ENCODE measurements around the gene PRDM16.

DNA sequence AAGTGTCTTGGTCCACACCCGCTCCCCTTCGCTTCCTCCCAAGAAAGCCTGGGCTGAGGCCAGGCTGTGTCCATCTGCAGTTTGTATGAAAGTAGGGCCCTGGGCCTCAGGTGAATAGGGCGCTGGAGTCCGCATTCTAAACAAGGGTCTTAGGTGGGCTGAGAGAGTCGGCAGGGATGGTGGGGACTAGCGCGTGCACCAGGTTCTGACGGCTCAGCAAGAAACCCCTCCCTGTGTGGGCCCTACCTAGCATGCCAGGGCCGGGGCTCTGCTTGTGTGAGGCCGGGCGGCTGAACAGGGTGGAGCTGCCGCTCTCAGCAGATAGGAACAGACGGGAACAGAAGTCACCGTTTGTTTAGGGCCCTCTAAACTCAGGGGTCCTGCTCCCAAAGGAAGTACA is 46.0 kb upstream of the PRDM16 start:
- TF ChIP-seq, protein P1, sequence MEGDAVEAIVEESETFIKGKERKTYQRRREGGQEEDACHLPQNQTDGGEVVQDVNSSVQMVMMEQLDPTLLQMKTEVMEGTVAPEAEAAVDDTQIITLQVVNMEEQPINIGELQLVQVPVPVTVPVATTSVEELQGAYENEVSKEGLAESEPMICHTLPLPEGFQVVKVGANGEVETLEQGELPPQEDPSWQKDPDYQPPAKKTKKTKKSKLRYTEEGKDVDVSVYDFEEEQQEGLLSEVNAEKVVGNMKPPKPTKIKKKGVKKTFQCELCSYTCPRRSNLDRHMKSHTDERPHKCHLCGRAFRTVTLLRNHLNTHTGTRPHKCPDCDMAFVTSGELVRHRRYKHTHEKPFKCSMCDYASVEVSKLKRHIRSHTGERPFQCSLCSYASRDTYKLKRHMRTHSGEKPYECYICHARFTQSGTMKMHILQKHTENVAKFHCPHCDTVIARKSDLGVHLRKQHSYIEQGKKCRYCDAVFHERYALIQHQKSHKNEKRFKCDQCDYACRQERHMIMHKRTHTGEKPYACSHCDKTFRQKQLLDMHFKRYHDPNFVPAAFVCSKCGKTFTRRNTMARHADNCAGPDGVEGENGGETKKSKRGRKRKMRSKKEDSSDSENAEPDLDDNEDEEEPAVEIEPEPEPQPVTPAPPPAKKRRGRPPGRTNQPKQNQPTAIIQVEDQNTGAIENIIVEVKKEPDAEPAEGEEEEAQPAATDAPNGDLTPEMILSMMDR (IDR thresholded peaks at IDR 0.05) = no peak
- no peak for TF ChIP-seq EZH2 (IDR thresholded peaks at IDR 0.05; ENCODE audit: borderline replicate concordance, insufficient read depth, low read depth, low read length, poor library complexity, severe bottlenecking)
